ENCODE measurements around the gene ALDH7A1.
"Not testable (repeated sequence)": the region's sequence is repeated elsewhere in the genome, so short reads cannot be mapped to it uniquely, and the experiment has no call there.

ALDH7A1 gene

DNA sequence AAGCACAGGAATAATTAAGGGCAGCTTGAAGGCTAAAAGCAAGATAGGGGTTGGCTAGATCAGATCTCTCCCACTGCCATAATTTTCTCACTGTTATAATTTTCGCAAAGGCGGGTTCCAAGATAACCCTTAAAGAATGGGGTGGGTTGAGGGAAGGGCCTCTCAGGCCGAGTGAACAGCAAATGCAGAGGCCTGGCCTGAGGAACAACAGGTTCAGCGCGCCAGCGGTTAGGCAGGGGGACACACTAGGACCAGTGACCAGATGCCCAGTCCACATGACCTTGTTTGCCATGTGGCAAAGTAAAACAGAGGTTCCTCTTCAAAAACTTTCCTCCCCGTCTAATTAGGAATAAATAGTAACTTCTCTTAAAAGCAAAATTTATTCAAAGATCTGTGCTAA lies 4.5 kb upstream of the ALDH7A1 start:
- no peak for DNase-seq

DNA sequence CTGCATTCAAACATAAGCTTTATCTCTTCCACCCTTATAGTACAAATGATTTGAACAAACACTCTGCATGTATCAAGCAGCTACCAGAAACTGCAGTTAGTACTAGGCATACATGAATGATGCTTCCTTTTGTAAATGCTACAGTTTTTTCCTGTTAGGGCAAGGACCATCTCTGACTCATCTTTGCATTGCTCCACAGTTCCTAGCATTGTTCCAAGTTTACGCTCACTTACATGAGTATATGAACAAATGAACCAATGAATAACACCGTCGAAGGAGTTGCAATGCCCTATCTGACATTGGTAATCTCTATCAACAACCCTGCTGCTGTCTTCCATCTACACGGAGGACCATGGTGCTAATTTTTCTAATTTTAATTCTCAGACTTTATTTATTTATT lies 2.1 kb upstream of the ALDH7A1 start:
- DNase-seq = no peak
- intact Hi-C loops (cut with DNase I) = loop anchor here (5.0 kb wide), 1 partner anchor 250 kb away; no protein-coding TSS in a partner anchor

More for the DNA sequence above, 4.5 kb upstream of the ALDH7A1 start:
- intact Hi-C loops (cut with DNase I) = loop anchor here (5.0 kb wide), 1 partner anchor 252 kb away; no protein-coding TSS in a partner anchor

GRCh38 chr5:126595486-126596083 lies 566 bp upstream of the ALDH7A1 start:
- intact Hi-C loops (cut with DNase I) = loop anchor here (5.0 kb wide), 1 partner anchor 248 kb away; no protein-coding TSS in a partner anchor

GRCh38 chr5:126591549-126591948 lies 3.5 kb downstream of the ALDH7A1 start:
- intact Hi-C loops (cut with DNase I) = no loop called here
- no peak for DNase-seq

More at GRCh38 chr5:126595486-126596083, 566 bp upstream of the ALDH7A1 start:
- peak in 1 of 42 donors; percentile 36 for DNase-seq

- no peak for DNase-seq
- intact Hi-C loops (cut with DNase I) = no loop called here
Measured at GRCh38 chr5:126589536-126590297, 5.3 kb downstream of the ALDH7A1 start.

- intact Hi-C loops (cut with DNase I) = no loop called here
Measured at GRCh38 chr5:126587551-126588390, 7.2 kb downstream of the ALDH7A1 start.

GRCh38 chr5:126583761-126584160 lies 11.3 kb downstream of the ALDH7A1 start:
- DNase-seq = no peak
- intact Hi-C loops (cut with DNase I) = no loop called here

More at GRCh38 chr5:126587551-126588390, 7.2 kb downstream of the ALDH7A1 start:
- DNase-seq = no peak

DNA sequence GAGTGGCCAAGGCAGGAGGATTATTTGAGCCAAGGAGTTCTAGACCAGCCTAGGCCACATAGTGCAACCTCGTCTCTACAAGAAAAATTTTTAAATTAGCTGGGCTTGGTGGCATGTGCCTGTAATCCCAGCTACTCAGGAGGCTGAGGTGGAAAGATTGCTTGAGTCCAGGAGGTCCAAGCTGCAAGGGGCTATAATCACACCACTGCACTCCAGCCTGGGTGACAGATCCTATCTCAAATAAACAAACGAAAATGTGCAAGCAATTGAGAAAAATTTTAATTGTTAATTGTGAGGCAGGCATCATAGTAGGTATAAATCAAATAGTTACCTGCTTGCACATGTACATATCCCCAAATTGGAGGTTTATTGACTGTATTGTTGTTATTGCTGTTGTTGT lies 15.3 kb downstream of the ALDH7A1 start:
- DNase-seq = no peak
- intact Hi-C loops (cut with DNase I) = no loop called here

DNA sequence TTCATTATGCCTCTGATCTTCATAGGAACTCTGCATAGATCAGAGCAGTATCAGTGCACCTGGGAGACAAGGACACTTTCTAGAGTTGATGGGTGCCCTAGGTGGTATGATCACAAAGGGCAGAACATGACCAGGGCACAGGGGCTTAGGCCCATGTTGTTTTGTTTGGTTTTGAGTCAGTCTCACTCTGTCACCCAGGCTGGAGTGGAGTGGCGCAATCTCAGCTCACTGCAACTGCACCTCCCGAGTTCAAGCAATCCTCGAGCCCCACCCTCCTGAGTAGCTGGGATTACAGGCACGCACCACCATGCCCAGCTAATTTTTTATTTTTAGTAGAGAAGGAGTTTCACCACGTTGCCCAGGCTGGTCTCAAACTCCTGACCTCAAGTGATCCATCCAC lies 17.6 kb downstream of the ALDH7A1 start:
- intact Hi-C loops (cut with DNase I) = no loop called here
- DNase-seq = no peak

DNA sequence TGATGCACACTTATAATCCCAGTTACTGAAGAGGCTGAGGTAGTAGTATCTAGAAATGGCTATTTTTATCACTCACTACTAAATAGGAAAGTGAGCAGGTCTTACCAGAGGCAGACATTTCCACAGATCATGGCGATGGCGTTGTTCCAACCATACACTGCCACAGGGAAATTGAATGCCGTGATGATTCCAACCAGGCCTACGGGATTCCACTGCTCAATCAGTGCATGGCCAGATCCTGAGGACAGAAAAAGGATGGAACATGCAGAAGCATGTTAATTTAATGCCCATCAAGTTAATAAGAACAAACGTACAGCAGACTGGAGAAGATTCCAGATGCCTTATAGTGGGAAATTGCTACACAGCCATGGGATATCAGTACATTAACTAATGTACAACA lies 18.0 kb downstream of the ALDH7A1 start:
- no peak for DNase-seq
- intact Hi-C loops (cut with DNase I) = no loop called here

- no peak for DNase-seq
- intact Hi-C loops (cut with DNase I) = no loop called here
Measured at GRCh38 chr5:126575644-126576043, 19.4 kb downstream of the ALDH7A1 start.

GRCh38 chr5:126568206-126568755 lies 26.7 kb downstream of the ALDH7A1 start:
- no peak for DNase-seq
- intact Hi-C loops (cut with DNase I) = no loop called here

DNA sequence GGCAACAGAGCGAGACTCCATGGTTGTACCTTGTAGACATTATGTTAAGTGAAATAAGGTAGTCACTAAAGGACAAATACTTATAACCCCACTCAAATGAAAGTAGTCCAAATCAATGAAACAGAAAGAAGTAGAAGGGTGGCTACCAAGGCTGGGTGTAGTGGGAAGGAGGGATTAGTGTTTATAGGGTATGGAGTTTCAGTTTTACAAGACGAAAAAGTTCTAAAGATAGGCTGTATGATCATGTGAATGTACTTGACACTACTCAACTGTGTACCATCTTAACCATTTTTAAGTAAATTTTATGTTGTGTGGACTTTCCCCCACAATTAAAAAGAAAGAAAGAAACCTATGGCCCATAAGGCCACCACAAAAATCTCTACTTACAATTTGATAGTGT lies 32.2 kb downstream of the ALDH7A1 start:
- no peak for DNase-seq
- intact Hi-C loops (cut with DNase I) = no loop called here

DNA sequence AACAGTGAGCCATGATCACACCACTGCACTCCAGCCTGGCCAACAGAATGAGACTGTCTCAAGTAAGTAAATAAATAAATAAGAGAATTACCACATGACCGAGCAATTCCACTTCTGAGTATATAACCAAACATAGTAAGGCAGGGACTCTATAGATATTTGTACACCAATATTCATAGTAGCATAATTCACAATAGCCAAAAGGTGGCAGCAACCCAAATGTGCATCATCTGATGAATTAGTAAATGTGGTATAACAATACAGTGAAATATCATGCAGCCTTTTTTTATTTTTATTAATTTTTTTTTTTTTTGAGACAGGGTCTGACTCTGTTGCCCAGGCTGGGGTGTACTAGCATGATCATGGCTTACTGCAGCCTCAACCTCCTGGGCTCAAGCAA lies 33.1 kb downstream of the ALDH7A1 start:
- intact Hi-C loops (cut with DNase I) = no loop called here
- DNase-seq = no peak

GRCh38 chr5:126555101-126555500 lies 39.9 kb downstream of the ALDH7A1 start:
- intact Hi-C loops (cut with DNase I) = not testable (repeated sequence)

DNA sequence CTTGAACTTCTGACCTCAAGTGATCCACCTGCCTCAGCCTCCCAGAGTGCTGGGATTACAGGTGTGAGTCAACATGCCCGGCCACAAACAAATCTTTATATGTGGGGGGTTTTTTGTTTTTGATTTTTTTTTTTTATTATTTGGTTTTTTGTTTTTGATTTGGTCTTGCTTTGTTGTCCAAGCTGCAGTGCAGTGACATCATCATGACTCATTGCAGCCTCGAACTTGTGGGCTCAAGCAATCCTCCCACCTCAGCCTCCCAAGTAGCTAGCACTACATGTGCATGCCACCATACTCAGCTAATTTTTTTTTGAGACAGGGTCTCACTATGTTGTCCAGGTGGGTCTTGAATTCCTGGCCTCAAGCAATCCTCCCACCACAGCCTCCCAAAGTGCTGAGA lies 42.4 kb downstream of the ALDH7A1 start:
- no peak for DNase-seq
- intact Hi-C loops (cut with DNase I) = no loop called here

More at GRCh38 chr5:126555101-126555500, 39.9 kb downstream of the ALDH7A1 start:
- peak in 1 of 42 donors; percentile 4 for DNase-seq

- intact Hi-C loops (cut with DNase I) = loop anchor here (5.0 kb wide), 1 partner anchor 207 kb away; no protein-coding TSS in a partner anchor
- DNase-seq = peak in 15 of 42 donors; percentile 13 to 57 (median 38)
Measured at GRCh38 chr5:126544087-126544740, 50.8 kb downstream of the ALDH7A1 start.

DNA sequence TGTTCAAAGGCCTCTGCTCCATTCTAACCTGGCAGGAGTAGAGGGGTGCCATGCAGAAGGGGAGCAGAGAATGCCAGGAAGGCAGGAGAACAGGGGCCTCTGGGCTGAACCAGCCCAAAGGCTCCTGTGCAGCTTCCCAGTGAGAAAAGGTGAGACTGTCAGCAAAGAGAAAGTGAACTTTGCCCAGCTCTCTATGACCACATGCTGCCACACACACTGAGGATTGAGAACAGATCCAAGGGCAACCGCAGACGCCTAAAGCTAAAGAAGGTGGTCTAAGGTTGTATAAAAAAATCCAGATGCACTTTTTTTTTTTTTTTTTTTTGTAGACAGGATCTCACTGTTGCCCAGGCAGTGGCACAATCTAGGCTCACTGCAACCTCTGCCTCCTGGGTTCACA lies 51.4 kb downstream of the ALDH7A1 start:
- no peak for DNase-seq
- intact Hi-C loops (cut with DNase I) = loop anchor here (5.0 kb wide), 1 partner anchor 206 kb away; no protein-coding TSS in a partner anchor

DNA sequence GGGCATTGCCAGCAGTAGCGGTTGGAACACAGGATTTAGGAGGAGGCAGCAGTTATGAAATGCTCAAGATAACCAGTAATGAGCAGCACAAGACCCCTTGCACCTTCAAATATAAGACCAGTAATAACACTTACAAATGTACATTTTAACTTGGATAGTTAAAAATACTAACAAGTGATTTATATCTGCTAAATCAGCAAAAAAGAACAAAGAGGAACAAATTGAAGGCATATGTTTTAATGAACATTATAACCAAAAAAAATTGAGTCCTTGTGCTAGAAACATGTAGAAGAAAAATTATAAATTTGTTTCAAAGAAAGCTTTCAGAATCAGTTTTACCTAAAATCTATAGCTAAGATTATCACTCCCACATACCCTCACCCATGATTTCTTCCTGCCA lies 52.0 kb downstream of the ALDH7A1 start:
- no peak for DNase-seq
- intact Hi-C loops (cut with DNase I) = loop anchor here (5.0 kb wide), 1 partner anchor 206 kb away; no protein-coding TSS in a partner anchor
